ENCODE measurements around the gene GDF2. TPM values are rescaled to one million over a fixed set of nuclear protein-coding genes. Genes with fewer than 3 reads are reported as not detected.

The GDF2 gene
- total RNA-seq, 1 donor from 2014 or later = 0.21 TPM

DNA sequence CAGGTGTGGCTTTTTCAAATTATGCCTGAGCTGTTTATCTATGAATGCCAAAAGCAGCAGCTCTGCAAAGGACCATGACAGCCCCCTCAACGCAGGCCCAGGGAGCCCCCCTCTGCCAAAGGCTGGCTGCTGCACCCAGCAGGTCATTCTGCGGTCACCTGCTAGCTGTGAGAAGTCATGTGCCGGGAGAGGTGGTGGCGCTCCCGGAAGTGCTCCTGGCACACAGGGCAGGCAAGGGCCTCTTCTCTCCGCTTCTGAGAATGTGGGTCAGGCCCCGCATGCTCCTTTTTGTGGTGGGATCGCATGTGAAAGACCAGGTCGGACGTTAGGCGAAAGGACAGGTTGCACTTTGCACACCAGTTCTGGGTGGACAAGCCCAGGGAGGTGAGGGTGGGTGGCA, 45.4 kb downstream of the GDF2 start:
- Histone ChIP-seq H3K9me3 (no peaks in the 10 kb centered on the region), H3K27me3 (no peaks in the 10 kb centered on the region), H3K4me3 (no peak overlapping the region), H3K27ac (no peak overlapping the region), H3K36me3 (no peaks in the 10 kb centered on the region), H3K4me1 (no peaks in the 10 kb centered on the region)
- intact Hi-C loops (cut with DNase I) = no loop called here
- TF ChIP-seq, protein P1, sequence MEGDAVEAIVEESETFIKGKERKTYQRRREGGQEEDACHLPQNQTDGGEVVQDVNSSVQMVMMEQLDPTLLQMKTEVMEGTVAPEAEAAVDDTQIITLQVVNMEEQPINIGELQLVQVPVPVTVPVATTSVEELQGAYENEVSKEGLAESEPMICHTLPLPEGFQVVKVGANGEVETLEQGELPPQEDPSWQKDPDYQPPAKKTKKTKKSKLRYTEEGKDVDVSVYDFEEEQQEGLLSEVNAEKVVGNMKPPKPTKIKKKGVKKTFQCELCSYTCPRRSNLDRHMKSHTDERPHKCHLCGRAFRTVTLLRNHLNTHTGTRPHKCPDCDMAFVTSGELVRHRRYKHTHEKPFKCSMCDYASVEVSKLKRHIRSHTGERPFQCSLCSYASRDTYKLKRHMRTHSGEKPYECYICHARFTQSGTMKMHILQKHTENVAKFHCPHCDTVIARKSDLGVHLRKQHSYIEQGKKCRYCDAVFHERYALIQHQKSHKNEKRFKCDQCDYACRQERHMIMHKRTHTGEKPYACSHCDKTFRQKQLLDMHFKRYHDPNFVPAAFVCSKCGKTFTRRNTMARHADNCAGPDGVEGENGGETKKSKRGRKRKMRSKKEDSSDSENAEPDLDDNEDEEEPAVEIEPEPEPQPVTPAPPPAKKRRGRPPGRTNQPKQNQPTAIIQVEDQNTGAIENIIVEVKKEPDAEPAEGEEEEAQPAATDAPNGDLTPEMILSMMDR (IDR thresholded peaks at IDR 0.05) = no peak
- no peak for DNase-seq (ENCODE audit: low spot score in 2 of 2)

DNA sequence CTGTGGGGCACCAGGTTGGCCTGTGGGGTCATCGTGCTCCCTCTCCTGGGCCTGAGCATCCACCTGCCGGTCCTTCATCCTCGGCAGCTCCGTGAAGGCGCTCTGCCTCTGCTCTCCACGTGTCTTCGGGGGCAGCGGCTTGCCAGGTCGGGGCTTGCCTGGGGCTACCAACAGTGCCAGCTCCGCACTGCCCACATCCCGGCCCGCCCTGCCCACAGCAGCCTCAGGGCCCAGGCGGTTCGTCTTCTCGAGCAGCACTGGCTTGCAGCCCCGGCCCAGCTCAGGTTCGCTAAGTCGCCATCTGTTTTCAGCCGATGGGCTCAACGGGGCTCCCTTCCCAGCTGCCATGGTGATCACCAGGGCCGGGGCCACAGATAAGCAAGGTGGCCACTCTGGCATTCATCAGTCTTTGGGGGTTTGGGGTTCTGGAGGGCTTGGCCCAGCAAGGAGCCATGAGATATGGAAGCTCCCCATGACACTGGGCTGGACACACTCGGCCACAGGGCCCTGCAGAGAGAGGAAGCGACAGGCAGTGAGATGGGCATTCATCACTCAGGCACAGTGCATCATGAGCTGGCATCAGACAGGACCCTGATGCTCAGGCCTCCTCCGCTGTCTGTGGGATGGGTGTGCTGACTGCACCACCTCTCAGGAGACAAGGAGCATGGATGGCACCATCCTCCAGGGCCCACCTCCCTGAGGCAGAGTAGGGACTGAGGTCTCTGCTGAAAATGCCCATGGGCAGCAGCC, 46.4 kb downstream of the GDF2 start:
- H3K27me3 ChIP-seq = no peaks in the 10 kb centered on the region
- intact Hi-C loops (cut with DNase I) = no loop called here
- H3K36me3 ChIP-seq = no peaks in the 10 kb centered on the region
- H3K9me3 ChIP-seq = no peaks in the 10 kb centered on the region
- no peak overlapping the region for H3K4me3 ChIP-seq
- DNase-seq (ENCODE audit: low spot score in 2 of 2) = peak in 1 of 2 donors; percentile 57
- no peaks in the 10 kb centered on the region for H3K4me1 ChIP-seq
- H3K27ac ChIP-seq = no peak overlapping the region
- TF ChIP-seq, protein P1 (IDR thresholded peaks at IDR 0.05) = no peak

DNA sequence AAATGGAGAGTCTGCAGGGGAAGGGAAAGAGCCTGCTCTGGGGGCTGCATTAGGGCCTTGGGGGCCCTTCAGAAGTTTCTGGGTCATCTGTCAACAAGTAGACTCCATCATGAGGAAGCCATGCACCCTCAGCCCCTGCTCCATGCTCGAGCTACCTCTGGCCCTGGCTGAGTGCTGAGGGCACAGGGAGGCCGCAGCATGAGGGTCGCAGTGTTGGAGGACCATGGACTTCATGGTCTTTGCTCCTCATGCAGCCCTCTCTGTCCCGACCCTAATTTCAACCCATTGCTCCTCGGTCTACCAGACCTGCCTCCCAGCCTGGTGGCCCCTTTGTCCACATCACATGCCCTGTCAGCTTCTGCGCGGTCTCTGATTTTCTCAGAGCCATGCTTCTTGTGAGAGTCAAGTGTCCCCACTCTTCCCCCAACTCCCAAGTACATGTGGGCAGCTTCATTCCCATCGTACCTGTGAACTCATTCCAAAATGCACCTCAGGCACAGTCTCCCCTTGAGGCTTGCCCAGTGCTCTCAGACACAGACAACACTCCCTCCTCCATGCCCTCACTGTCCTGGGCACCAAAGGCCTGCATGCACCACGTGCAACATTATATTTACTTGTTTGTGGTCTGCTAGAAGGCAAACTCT, 47.1 kb downstream of the GDF2 start:
- intact Hi-C loops (cut with DNase I) = no loop called here
- no peaks in the 10 kb centered on the region for H3K36me3 ChIP-seq
- H3K4me1 ChIP-seq = no peaks in the 10 kb centered on the region
- no peak overlapping the region for H3K4me3 ChIP-seq
- no peaks in the 10 kb centered on the region for H3K9me3 ChIP-seq
- DNase-seq (ENCODE audit: low spot score in 2 of 2) = peak in 1 of 2 donors; percentile 47
- TF ChIP-seq, protein P1 (IDR thresholded peaks at IDR 0.05) = no peak
- H3K27ac ChIP-seq = no peak overlapping the region
- no peaks in the 10 kb centered on the region for H3K27me3 ChIP-seq

DNA sequence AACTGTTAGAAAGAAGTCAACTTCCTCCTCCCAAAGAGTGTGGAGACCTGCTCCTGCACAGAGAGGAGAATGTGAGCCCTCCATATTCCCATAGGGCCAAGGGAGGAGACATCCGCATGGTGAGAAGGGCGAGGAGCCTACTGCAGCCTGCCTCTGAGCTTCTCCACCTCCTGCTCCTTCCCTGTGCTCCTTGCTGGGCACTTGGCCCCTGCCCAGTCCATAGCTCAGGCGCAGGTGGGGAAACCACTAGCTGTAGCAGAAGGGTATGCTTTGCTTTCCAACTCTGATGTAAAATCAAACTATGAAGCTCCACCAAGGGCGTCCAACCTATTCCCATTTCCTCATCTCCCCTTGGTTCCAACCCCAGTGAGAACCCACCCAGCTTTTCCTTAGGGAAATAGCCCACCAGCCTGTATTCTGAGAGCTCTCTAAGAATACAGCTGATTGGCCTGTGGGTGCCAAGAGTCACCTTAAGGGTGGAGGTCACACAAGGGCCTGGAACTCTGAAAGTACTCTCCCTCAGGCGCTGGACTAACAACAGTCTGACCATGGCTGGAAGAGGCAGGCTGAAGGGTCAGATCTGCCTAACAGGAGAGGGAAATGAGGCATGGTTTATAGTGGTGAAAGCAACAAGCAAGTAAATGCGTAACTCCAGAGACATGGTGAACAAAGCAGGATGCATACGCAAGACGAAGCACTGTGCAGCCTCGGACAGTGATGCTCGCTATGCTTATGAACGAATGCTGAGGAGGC, 47.9 kb downstream of the GDF2 start:
- H3K36me3 ChIP-seq = no peaks in the 10 kb centered on the region
- no peaks in the 10 kb centered on the region for H3K9me3 ChIP-seq
- peak in 1 of 2 donors; percentile 44 for DNase-seq (ENCODE audit: low spot score in 2 of 2)
- no peaks in the 10 kb centered on the region for H3K27me3 ChIP-seq
- H3K4me1 ChIP-seq = peaks cover 0 to 7% of the 10 kb centered on the region in 2 donors
- intact Hi-C loops (cut with DNase I) = no loop called here
- TF ChIP-seq, protein P1 (IDR thresholded peaks at IDR 0.05) = no peak
- no peak overlapping the region for H3K27ac ChIP-seq
- H3K4me3 ChIP-seq = no peak overlapping the region

DNA sequence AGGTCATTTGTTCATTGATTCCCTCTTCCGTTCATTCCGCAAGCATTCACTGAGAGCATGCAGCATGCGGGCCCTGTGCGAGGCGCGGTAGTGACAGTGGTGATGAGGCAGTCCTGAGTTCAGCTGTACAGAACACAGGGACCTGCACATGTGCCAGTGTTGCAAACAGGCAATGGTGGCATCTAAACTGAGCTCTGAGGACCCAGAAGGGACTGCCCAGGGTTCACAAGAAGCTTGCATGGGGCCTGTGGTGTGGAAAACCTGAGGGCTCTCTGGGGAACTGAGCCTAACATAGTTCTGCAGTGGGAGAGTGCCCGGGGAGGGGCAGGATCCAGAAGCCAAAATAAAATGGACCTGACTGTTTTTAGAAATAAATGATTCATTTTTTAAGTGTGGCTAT, 48.6 kb downstream of the GDF2 start:
- DNase-seq (ENCODE audit: low spot score in 2 of 2) = peak in 1 of 2 donors; percentile 56
- no peaks in the 10 kb centered on the region for H3K9me3 ChIP-seq
- TF ChIP-seq, protein P1 (IDR thresholded peaks at IDR 0.05) = no peak
- H3K27ac ChIP-seq = no peak overlapping the region
- intact Hi-C loops (cut with DNase I) = no loop called here
- H3K27me3 ChIP-seq = no peaks in the 10 kb centered on the region
- H3K4me1 ChIP-seq = peaks cover 0 to 10% of the 10 kb centered on the region in 2 donors
- H3K4me3 ChIP-seq = no peak overlapping the region
- H3K36me3 ChIP-seq = no peaks in the 10 kb centered on the region

All from ascending aorta (tissue), 2 donors.